Measurements from ENCODE around the gene CRY1. TPM values are rescaled to one million over a fixed set of nuclear protein-coding genes. Genes with fewer than 3 reads are reported as not detected.
"Not testable (repeated sequence)": the region's sequence is repeated elsewhere in the genome, so short reads cannot be mapped to it uniquely, and the experiment has no call there.

CRY1 gene
- polyA plus RNA-seq, 2 of the 4 experiments (the other 2 are of a cell fraction): 15.8 to 26.1 TPM

DNA sequence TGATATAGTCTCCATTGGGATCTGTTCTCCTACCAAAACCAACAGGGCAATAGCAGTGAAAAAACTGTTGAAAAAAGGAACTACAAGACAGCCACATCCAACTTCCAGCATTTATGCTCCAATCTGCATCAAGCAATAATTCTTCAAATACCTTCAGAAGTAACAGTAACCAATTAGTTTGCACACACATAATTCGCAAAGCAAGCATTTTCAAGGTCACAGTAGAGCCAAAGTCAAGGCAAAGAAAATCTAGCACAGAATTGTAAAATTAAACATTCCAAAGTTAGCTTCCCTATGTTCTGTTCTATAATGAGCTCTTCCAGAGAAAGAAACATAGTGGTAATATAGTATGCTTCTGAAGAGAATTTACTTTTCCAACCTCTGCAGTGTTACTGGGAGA is 95.4 kb downstream of the CRY1 start:
- FAIRE-seq: peak; percentile 18
- whole genome bisulfite sequencing (ENCODE audit: missing lambda C conversion rate): 95% methylated on average over 1 of the region's 1 CpG
- ChIA-PET POLR2A (interaction anchor here (2.5 kb wide), 1 partner anchor 11 kb away, joined by 7 read pairs; the partner anchor contains the start of gene MTERF2), CTCF (interaction anchor here (1.5 kb wide), 1 partner anchor 134 kb away, joined by 3 read pairs; no protein-coding TSS in a partner anchor)
- Histone ChIP-seq H3K4me2 (no peak overlapping the region), H3K4me1 (peaks cover 16% of the 10 kb centered on the region), H3K9me3 (no peaks in the 10 kb centered on the region), H3K4me3 (no peak overlapping the region), H3K27ac (no peak overlapping the region)
- TF ChIP-seq MAFK (IDR thresholded peaks at IDR 0.05; ENCODE audit: partially characterized antibody): peak; percentile 68
- TF ChIP-seq, protein P1, sequence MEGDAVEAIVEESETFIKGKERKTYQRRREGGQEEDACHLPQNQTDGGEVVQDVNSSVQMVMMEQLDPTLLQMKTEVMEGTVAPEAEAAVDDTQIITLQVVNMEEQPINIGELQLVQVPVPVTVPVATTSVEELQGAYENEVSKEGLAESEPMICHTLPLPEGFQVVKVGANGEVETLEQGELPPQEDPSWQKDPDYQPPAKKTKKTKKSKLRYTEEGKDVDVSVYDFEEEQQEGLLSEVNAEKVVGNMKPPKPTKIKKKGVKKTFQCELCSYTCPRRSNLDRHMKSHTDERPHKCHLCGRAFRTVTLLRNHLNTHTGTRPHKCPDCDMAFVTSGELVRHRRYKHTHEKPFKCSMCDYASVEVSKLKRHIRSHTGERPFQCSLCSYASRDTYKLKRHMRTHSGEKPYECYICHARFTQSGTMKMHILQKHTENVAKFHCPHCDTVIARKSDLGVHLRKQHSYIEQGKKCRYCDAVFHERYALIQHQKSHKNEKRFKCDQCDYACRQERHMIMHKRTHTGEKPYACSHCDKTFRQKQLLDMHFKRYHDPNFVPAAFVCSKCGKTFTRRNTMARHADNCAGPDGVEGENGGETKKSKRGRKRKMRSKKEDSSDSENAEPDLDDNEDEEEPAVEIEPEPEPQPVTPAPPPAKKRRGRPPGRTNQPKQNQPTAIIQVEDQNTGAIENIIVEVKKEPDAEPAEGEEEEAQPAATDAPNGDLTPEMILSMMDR (IDR thresholded peaks at IDR 0.05): no peak
- DNase-seq (ENCODE audit: low read depth in 1 of 2, low spot score in 1 of 2): no peak
- ATAC-seq: no peak

DNA sequence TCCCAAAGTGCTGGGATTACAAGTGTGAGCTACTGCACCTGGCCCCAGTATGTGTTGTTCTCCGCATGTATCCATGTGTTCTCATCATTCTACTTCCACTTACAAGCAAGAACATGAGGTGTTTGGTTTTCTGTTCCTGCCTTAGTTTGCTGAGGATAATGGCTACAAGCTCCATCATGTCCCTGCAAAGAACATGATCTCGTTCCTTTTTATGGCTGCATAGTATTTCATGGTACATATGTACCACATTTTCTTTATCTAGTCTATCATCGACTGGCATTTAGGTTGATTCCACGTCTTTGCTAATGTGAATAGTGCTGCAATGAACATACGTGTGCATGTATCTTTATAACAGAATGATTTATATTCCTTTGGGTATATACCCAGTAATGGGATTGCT is 97.2 kb downstream of the CRY1 start:
- not testable (repeated sequence) for H3K27ac ChIP-seq; H3K4me2 ChIP-seq; ATAC-seq; H3K9me3 ChIP-seq; DNase-seq (ENCODE audit: low read depth in 1 of 2, low spot score in 1 of 2); H3K4me3 ChIP-seq; FAIRE-seq
- H3K4me1 ChIP-seq: peaks cover 16% of the 10 kb centered on the region
- ChIA-PET CTCF (interaction anchor here (0.5 to 1.3 kb wide), 3 partner anchors 18 to 497 kb away, joined by 3 read pairs; no protein-coding TSS in a partner anchor), POLR2A (interaction anchor here (2.5 kb wide), 1 partner anchor 9 kb away, joined by 7 read pairs; the partner anchor contains the start of gene MTERF2)
- 86% methylated on average over 5 of the region's 5 CpGs for WGBS (ENCODE audit: missing lambda C conversion rate)

DNA sequence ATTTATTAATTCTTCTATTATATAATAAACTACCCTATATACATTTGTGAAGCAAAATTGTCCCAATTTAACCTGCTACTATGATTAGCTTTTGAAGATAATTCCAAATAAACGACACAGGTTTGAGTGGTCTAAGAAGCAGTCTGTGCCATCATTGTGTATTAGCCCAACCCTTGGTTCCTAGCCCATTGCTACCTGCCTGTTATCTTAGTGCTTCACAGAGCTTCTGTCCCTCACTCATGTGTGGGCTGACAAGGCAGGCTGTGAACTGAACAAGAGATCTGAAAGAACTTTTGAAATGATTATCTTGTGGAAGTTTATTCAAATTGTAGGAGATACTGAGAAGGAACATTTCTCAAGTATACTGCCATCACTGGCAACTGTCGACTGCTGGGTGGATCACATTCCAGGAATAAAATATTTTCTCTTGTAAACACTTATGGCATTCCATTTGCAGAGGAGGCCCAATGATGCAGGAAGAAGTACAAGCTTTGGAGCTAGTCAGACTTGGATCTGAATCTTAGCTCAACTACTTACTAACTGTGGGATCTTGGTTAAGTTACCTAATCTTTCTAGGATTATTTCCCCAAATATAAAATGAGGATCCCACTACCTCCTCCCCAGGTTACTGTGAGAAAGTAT is 98.6 kb downstream of the CRY1 start:
- ChIA-PET POLR2A (no interaction called here), CTCF (interaction anchor here (1.3 kb wide), 1 partner anchor 104 kb away, joined by 3 read pairs; no protein-coding TSS in a partner anchor)
- H3K9me3 ChIP-seq: no peaks in the 10 kb centered on the region
- WGBS (ENCODE audit: missing lambda C conversion rate): 7% methylated on average over 2 of the region's 2 CpGs
- H3K4me2 ChIP-seq: peak overlapping the region; percentile 36
- TF ChIP-seq, protein P2, sequence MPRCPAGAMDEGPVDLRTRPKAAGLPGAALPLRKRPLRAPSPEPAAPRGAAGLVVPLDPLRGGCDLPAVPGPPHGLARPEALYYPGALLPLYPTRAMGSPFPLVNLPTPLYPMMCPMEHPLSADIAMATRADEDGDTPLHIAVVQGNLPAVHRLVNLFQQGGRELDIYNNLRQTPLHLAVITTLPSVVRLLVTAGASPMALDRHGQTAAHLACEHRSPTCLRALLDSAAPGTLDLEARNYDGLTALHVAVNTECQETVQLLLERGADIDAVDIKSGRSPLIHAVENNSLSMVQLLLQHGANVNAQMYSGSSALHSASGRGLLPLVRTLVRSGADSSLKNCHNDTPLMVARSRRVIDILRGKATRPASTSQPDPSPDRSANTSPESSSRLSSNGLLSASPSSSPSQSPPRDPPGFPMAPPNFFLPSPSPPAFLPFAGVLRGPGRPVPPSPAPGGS (IDR thresholded peaks at IDR 0.05): no peak
- TF ChIP-seq CBX2 (IDR thresholded peaks at IDR 0.05; ENCODE audit: borderline replicate concordance, low read depth): no peak
- TF ChIP-seq TFCP2L1 (CRISPR knock-in tag; IDR thresholded peaks at IDR 0.05): no peak
- no peak for TF ChIP-seq FOSL2 (IDR thresholded peaks at IDR 0.05)
- no peak for TF ChIP-seq FOSL2 (CRISPR knock-in tag; IDR thresholded peaks at IDR 0.05)
- no peak for TF ChIP-seq RAD21 (conservative IDR thresholded peaks at IDR 0.05 in 1 of 2, IDR thresholded peaks at IDR 0.05 in 1 of 2)
- no peak for TF ChIP-seq HDAC2 (IDR thresholded peaks at IDR 0.05)
- TF ChIP-seq CBX8 (IDR thresholded peaks at IDR 0.05): no peak
- no peak for TF ChIP-seq RCOR1 (IDR thresholded peaks at IDR 0.05; ENCODE audit: low read depth, low read length)
- no peak for TF ChIP-seq POLR2AphosphoS2 (conservative IDR thresholded peaks at IDR 0.05; ENCODE audit: low read length)
- TF ChIP-seq, protein P3, sequence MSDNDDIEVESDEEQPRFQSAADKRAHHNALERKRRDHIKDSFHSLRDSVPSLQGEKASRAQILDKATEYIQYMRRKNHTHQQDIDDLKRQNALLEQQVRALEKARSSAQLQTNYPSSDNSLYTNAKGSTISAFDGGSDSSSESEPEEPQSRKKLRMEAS (IDR thresholded peaks at IDR 0.05): no peak
- TF ChIP-seq, protein P4, sequence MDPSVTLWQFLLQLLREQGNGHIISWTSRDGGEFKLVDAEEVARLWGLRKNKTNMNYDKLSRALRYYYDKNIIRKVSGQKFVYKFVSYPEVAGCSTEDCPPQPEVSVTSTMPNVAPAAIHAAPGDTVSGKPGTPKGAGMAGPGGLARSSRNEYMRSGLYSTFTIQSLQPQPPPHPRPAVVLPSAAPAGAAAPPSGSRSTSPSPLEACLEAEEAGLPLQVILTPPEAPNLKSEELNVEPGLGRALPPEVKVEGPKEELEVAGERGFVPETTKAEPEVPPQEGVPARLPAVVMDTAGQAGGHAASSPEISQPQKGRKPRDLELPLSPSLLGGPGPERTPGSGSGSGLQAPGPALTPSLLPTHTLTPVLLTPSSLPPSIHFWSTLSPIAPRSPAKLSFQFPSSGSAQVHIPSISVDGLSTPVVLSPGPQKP (IDR thresholded peaks at IDR 0.05; ENCODE audit: low read depth, low read length): no peak
- TF ChIP-seq, protein P5, sequence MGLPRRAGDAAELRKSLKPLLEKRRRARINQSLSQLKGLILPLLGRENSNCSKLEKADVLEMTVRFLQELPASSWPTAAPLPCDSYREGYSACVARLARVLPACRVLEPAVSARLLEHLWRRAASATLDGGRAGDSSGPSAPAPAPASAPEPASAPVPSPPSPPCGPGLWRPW (IDR thresholded peaks at IDR 0.05): no peak
- TF ChIP-seq CHD2 (IDR thresholded peaks at IDR 0.05; ENCODE audit: low read length, partially characterized antibody): no peak
- no peak for TF ChIP-seq HEYL (CRISPR knock-in tag; IDR thresholded peaks at IDR 0.05)
- TF ChIP-seq MAFK (IDR thresholded peaks at IDR 0.05; ENCODE audit: partially characterized antibody): no peak
- no peak overlapping the region for H3K4me3 ChIP-seq
- H3K27ac ChIP-seq: no peak overlapping the region
- DNase-seq (ENCODE audit: low read depth in 1 of 2, low spot score in 1 of 2) (peak in 1 of 2 experiments; percentile 56), FAIRE-seq (no peak), ATAC-seq (peak in 1 of 2 experiments; percentile 87; a peak in 3 of 6 replicates)
- H3K4me1 ChIP-seq: peaks cover 16% of the 10 kb centered on the region
